IPS DF 19.7 (cell line): ENCODE results near the gene FOXP1.

Experiments
- DNase-seq: peaks from one replicate; pipeline ENCODE4 v3.0.0-alpha.2; 2013; ENCODE audit warnings: low read depth, low spot score

FOXP1 gene

DNA sequence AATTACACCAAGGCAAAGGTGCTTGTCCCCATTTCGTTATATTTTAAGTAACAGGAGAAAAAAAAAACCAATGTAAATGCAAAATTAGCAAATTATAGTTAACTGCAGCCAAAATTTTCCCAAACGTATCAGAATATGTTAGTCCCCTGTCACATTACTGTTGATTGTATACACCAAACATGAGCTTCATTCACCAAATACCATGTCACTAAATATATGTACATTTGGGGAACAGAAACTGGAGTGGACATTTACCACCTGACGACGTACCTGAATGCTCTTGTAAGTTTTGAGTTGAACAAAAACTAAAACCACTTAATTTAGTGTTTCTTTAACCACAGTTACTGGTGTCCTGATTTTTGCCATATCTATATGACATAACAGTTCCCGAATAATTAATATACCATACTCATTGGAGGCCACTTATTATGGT, 3.3 kb upstream of the FOXP1 start:
- DNase-seq, result no peak

DNA sequence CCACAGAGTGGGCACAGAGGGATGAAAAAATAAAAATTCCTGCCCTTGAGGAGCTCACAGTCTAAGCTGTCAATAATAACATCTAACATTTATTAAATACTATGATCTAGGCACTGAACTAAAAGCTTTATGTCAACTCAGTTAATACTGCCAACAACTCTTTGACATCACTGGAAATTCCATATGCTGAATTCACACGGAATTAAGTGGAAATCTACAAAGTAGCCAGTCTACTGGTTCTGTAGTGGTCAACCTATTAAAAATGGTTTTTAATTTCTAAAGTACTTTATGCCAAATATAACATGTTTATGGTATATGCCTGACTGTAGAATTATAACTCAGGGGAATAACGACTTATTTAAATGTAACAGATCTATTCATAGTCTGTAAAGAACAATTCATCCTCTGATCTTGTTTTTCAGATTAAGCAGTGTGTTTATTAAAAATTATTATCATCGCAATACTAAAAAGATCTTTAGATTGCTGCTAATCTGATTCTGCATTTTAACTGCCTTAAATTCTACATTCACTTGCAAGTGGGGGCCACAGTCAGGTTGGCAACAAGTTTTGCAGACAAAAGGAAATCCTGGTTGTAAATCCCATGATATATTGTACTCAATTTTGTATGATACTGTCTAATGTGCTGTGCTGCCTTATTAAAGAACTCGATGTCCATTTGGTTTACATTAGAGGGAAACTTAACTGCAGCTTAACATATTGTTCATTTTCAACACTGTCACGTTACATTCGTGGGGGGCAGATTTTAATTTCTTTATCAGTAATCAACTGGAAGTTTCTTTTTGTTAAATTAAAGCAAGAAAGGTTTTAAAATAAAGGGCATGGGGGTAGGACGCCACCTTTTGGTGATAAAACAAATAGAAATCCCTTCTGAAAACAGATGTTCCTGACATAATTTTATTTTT, 2.6 kb upstream of the FOXP1 start:
- no peak for DNase-seq

DNA sequence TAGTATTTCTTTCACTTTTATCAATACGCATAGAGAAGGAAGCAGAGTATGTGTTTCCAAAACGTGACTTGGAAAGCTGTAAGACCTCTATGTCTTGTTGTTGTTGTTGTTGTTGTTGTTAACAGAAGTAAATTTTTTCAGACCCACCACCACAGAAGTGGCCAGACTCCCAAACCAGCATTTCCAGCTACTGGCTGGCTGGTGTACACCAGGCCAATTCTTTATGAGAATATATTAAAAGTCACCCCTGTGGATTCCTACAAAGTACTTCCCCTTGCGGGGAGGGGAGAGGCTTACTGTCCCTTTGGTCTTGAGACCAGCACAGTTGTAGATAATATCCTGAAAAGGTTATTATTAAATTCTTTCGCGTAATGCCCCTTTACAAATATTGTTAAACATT, 1.6 kb upstream of the FOXP1 start:
- no peak for DNase-seq

DNA sequence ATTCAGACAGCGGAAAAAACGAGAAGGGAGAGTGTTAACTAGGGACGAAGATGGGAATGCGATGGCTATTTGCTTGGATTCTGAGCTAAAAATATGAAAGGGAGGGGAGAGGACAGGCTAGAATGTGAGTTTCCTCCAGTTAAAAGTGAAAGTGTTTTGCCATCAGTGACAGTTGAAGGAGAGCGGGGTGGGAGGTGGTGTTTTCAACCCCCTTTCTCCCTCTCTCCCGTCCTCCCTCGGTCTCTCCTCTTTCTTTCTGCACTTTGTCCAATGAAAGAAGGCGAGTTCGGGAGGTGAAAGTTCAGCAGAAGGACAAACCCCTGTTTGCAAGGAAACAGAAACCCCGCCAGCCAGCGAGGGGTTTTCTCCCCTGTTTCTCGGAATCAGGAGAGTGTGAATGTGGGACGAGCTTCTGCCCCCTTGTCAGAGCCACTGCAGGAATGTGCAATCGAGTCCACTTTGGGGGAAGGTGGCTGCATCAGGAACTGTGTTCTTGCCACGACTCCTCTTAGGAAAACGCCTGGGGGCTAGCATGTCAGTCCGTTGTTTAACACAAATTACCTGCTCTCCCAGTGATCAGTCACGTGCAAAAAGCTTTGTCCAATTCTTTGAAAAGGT, 975 bp upstream of the FOXP1 start:
- DNase-seq, result no peak

DNA sequence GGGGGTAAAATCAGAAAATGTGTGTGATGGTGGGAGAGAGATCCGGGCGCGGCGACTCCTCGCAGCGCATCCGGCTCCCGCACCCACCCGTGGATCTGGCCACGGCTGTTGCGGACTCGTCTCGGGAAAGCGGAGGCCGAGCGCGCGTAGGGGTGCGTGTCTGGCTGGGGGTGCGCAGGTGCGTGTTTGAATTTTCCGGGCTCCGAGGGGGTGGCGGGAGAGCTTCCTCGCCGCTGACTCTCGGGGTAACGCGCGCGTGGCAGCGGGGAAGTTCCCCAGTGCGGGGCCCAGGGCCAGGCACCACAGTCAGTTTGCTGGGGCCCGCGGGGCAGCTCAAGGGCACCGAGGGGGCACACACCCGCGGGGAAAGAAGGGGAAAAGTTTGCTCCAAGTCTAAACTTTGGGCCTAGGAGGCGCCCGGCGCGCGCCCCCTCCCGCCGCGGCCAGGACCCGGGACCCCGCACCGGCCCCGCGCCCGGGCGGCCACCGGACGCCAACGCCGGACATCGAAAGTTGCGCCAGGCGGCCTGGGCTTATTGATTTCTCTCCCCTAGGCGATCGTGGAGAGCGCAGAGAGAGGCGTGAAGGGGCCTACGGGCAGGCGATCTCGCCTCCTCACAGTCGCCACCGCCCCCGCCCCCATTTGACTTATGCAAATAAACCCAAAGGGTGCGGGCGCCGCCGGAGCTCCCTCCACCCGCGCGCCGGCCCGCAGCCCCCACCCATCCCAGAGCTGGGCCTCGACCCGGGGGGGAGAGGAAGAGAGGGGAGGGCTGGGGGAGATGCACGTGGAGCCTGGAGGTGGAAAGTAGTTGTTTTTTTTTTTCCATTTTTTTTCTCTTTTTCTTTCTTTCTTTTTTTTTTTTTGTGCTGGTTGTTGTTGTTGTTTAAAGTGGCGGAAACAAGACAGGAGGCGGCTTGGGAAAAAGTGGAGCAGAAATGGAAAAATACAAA, 639 bp downstream of the FOXP1 start:
- DNase-seq, result no peak

DNA sequence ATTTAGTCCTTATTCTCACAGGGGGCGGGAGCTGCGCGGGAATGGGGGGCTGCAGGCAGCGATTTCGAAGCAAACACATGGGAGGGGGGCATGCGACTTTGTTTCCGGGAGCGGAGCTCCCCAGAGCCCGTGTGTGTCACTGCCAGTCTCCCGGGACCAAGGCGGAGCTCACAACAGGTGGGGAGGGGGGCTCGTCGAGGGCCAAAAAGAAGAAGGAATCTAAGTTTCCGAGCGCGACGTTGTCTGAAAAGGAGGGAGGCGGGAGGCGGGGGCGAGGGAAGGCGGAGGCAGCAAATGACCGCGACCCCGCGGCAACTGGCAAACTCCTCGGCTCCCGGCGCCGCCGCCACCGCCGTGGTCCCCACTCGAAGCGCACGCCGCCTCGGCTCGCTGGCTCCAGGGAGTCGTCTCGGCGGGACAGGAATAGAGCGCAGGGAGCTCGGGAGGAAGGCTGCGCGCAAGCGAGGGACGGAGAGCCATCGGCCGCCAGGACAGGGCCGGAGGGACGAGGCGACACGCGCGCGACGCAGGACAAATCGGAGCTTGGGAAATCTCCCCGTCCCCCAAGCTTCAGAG, 1.4 kb downstream of the FOXP1 start:
- no peak for DNase-seq

DNA sequence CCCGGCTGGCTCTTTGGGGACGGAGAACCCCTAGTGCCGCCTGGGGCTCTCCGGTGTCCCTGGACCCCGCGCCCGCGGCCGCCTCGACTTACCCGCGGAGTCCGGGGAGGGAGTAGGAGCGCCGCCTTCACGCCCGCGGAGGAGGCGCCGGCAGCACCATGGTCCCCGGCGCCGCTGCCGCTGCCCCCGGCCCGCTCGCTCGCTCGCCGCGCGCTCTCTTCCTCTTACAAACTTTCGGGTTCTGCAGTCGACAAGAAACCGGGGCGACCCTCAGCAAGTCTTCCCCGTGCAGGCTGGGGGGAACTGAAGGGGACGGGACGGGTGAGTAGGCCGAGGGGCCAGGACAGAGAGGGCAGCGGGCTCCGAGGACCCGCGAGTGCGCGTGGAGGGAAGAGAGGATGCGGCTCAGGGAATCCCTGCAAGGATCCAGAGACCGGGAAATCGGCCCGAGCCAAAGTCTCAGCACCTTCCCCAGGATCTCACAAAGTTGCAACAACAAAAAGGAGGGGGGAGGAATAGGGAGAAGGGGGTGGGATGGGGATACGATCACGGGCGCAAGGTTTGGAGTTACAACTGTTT, 2.0 kb downstream of the FOXP1 start:
- DNase-seq, result no peak

DNA sequence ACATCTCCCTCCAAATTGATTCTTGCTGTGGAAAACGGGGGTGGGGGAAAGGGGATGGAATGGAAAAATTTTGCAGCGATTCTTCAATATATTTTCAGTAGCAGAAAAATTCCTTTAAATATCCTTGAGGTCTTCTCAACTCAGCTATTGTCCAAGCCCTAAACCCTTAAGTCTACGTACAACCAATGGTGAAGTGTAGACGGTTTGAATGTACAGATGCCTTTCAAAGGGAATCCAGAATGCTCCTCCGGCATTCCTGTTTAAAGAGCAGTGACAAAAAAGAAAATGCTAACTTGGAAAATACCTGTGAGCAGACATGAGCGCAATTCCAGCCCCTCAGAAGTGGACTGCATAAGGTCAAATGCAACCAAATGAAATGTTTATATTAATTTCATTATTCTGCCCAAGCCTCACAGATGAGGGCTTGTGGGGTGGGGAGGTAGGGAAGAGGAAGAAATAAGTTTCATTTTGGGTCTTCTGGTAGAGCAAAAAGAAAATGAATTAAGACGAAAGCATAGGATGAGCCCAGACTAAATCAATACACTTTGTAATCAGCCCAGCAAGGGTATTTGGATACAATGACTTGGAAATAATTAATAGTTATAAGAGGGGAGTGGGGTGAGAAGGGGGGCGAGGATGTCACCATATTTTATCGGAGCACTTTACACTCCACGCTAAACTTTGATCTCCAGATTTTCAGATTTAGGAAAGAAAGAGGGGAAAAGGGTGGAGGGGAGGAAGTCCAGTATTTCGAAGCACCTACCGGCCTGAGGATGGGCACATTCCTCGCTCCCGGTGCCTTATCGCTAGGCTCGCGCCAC, 2.7 kb downstream of the FOXP1 start:
- no peak for DNase-seq

DNA sequence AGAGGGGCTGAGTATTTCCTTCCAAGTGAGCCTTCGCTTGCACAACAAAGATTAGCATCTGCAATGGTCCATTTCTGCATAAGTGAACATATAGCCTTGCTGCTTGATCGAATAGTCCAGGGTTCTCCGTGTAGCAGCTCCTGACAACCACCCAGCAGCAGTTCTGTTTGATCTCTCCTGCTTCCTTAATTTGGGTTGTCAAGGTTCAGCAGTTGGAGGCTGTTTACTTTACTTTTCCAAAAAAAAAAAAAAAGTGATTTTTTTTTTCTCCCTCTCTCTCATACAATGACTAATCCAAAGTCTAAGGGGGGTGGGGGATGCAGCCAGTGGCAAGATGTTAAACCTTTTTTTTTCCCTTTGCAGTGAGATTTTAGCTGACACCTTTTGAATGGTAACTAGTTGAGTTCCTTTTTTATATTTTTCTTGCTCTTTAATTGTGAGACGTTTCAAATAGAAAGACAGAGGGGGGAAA, 3.6 kb downstream of the FOXP1 start:
- DNase-seq, result no peak

DNA sequence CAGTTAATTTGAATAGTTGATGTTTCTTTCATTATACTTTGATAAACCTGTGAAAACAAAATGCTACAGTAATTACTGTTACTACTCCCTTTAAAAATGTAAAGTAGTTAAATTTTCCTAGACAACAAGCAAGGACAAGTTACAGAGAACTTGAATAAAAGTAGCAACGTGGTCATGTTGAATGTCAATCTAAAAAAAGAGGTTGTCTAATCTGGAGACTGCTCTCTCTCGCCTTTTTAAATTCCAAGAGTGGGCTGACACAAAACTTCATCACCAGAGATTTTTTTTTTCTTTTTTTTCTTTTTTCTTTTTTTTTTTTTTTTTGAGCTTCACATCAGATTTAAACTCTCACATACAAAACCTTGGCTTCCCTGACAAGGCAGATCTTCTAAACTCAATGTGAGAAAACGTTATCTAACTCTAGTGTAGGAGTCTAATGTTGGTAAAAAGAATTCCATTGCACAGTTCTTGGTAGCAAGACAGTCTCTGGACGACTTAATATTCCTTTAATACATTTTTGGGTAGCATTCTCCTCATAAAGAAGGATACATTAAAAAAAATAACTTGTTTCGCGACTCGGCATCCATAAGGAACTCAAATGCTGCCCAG, 4.1 kb downstream of the FOXP1 start:
- no peak for DNase-seq

DNA sequence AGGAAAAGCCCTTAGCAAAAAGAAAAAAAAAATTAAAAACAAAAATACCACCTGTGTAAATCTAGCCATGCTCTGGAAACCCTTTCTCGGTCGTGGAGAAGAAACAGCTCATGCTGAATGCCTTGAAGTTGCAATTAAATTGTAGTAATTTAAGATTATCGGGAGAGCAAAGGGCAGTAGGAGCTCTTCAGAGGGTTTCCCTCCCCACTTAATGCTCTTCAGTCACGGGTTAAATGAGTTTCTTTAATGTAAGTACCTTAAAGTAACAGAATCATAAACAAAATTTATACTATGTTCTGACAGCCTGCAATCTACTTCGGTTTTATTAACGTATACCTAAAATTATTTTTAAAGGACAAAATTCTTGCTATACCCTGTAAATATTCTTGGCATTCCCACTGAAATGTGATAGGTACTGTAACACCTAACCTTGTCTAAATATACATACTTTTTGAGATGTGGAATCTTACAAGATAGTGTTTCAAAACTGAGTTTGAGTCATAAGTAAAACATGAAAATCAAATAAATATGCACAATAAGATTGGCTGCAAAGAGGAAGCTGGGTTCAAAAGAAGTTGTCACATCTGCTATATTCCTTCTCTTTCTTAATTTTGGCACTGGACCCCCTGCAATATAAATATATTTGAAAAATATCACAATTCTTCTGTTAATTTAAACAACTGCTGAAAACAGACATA, 5.3 kb downstream of the FOXP1 start:
- no peak for DNase-seq

DNA sequence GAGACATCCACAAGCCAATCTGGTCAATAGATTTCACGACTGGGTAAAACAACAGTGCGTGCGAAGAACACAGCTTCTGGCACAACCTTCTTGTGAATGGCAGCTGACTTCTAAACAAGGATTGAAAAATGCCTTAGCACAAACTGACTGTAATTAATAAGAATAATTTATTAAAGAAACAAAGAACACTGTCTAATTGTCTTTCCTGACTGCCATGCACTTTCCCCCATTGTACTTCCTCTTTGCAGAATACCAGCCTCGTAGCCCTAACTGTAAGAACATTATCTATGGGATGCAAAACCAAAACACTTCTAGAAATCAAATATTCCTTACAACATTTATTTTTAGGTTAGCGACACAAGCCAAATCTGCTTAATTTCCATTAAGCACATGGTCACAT, 6.5 kb downstream of the FOXP1 start:
- DNase-seq, result no peak

DNA sequence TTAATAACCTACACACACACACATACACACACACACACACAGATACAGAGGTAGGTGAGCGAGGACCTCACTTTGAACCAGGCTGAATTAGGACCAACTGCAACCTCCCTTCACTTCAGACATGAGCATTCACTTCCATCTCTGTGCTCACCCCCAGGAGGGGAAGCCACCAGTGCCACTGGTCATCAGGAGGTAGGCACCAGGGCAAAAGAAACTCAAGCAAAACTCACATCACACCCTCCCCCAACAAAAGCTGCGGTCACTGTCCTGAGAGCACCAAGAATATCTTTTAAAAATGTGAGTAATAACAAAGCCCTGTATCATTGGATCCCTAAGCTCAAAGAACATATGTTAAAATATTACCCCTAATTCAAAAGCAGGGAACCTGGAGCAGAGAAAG, 8.1 kb downstream of the FOXP1 start:
- DNase-seq, result no peak

DNA sequence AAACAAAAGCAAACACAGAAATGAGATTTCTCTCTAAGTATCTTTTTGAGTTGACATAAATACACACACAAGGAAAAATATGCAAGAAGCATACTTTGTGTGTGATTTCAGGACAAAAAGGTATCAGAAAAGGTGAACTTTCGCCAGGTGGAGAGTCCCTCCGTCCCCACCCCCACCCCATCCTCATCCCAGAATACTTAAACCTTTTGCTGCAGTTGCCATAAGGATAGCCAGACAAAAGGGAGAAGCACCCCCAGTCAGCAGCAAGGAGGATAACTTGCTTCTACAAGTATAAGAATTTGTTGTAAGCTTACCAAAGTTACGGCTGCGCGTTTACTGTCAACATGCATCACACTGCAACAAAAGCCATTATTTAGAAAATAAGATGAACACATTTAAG, 10.3 kb downstream of the FOXP1 start:
- DNase-seq, result no peak

DNA sequence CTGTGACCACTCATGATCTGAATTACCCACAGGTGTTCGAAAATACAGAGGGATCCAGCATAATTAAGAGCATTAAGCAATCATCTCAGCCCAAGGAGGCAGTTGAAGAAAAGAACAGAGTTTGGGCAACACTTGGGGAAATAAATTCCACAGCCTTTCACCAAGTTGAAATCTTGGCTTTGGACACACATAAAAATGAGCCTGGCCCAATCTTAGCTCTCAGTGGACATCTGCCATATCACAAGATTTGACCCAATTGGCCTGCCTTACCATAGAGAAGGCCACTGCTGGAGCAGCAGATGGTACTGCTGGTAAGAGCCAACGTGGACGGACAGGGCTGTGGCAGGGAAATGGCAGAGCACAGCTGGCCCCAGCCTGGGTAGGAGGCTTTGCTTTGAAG, 13.0 kb downstream of the FOXP1 start:
- DNase-seq, result no peak

DNA sequence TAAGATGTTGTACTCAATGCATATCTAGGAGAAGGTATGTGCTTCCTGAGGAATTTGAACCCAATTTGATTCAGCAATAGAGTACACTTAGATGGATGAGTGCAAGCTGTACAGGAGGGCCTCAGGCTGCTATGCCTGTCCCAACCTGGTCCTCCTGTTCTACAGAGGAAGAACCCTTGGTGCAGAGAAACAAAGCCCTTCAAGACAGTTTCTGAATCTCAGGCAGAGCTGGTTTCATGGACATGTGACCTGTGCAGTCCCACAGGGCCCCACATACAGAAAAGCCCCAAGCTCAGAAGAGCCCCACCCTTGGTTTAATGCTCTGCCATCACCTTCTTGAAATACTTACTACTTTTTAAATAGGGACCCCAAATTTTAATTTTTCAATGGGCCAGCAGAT, 15.3 kb downstream of the FOXP1 start:
- no peak for DNase-seq

DNA sequence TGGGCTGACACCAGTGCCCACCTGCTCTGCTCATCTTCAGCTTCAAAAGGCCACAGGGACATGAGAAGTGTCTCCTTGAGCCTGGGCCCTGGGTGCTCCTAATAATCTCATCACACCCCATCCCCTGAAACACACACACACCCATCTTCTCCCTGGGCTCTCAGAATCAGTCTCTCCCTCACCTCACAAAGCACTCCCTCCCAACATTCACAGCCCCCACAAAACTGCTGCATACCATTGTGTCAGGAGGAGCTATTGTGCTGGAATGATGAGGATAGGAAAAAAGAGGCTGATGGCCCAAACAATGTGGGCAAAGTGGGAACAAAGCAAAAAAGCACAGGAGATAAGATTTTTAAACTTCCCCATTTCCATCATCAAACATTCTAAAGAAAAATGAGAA, 16.8 kb downstream of the FOXP1 start:
- DNase-seq, result no peak

DNA sequence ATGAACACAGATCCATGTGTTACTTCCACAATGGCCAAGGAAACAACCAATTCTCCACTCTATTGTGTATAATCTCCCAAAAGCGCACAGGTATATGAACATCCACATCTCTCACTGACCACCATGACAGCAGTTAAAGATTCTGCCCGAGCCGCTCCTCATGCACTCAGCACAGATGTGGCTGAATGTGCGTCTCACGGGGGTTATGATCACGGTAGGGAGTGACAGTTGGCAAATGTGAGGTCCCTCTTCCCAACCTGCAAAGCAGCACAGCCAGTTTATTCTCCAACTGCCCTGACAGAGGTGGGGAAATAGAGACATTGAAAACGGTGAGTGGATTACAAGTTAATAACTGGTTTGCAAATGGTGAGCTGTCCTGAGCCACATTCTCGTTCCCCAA, 17.6 kb downstream of the FOXP1 start:
- DNase-seq, result no peak

DNA sequence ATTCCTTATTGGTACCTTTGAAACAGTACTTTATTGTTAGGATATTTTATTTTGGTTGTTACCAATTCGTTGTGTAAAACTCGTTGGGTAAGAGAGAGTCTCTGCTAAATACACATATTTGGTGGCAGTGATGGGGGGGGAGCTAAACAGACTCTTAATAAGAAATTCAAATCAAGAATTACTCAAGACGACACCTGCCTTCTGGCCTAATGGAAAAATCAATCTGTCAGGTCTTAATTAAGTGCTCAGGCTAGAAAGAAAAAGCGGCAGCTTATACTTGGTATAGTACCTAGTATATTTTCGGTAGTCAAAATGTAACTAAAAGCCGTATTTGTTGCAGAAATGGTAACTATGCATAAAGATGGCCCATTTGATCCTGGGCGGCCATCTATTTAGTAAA, 18.2 kb downstream of the FOXP1 start:
- no peak for DNase-seq
